Skeletal muscle tissue (tissue), 5 donors: ENCODE measurements around the gene AP1S1. TPM values are rescaled to one million over a fixed set of nuclear protein-coding genes. Genes with fewer than 3 reads are reported as not detected.

Experiments
- H3K27ac ChIP-seq: one replicate; pipeline ENCODE4 v1.7.0; 2013; ENCODE audit warnings: mild to moderate bottlenecking, low read depth, low read length, inconsistent platforms
- H3K27me3 ChIP-seq, 3 donors: one replicate each; pipeline ENCODE4 v1.7.0; 2013; ENCODE audit warnings: low read length in 3 of 3; ENCODE audit not compliant: control insufficient read depth in 3 of 3, insufficient read depth in 3 of 3
- H3K36me3 ChIP-seq, 3 donors: one replicate each; pipeline ENCODE4 v1.7.0; 2013; ENCODE audit warnings: low read length in 3 of 3; ENCODE audit not compliant: control insufficient read depth in 3 of 3, insufficient read depth in 3 of 3
- H3K4me1 ChIP-seq, 3 donors: one replicate each; pipeline ENCODE4 v1.7.0; 2013; ENCODE audit warnings: low read length in 3 of 3, mild to moderate bottlenecking in 3 of 3; ENCODE audit not compliant: control insufficient read depth in 3 of 3, insufficient read depth in 3 of 3
- H3K4me3 ChIP-seq, 3 donors: one replicate each; pipeline ENCODE4 v1.7.0; 2013; ENCODE audit warnings: low read length in 3 of 3
- H3K9ac ChIP-seq, 3 donors: one replicate each; pipeline ENCODE4 v1.7.0; 2013; ENCODE audit warnings: low read length in 3 of 3, mild to moderate bottlenecking in 3 of 3, moderate library complexity in 2 of 3, low read depth in 1 of 3
- H3K9me3 ChIP-seq, 3 donors: one replicate each; pipeline ENCODE4 v1.7.0; 2013; ENCODE audit warnings: low read length in 3 of 3; ENCODE audit not compliant: control insufficient read depth in 3 of 3
- small RNA-seq: library from RNA; depleted of rRNA; stranded (forward); fragments of <200 nt; gene quantifications from one replicate; pipeline ENCODE3, GENCODE V24; 2014
- total RNA-seq: library from RNA; depleted of rRNA; stranded (reverse); fragments of >200 nt; gene quantifications from one replicate; pipeline ENCODE4 v1.2.3, GENCODE V29; 2014
- donor health status: Osteomylitis.

Gene AP1S1
- total RNA-seq, 1 donor from 2014 or later, result 27.7 TPM

DNA sequence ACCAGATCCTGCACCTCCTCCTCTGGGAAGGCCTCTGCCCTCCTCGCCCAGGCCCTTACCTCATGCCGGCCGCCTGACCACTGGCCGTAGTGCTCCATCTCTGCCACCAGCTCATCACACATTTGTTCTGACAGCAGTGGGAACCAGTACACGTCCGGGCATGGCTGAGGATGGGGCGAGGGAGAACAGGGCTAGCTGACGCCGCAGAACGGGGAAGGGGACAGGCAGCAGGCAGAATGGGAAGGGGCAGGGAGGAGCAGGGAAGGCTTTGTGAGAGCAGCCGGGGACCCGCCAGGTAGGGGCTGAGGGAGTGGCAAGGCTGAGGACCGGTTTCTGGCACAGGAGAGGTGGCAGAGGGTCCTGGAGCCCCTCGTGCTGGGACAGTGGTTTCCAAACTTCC, 54.5 kb downstream of the AP1S1 start:
- Histone ChIP-seq H3K4me3 (no peak overlapping the region), H3K27ac (no peak overlapping the region), H3K4me1 (no peaks in the 10 kb centered on the region), H3K27me3 (peaks cover 0 to under 1% (median 0%) of the 10 kb centered on the region in 3 donors), H3K9ac (no peak overlapping the region), H3K36me3 (peaks cover 23 to 29% (median 26%) of the 10 kb centered on the region in 3 donors), H3K9me3 (no peaks in the 10 kb centered on the region)

DNA sequence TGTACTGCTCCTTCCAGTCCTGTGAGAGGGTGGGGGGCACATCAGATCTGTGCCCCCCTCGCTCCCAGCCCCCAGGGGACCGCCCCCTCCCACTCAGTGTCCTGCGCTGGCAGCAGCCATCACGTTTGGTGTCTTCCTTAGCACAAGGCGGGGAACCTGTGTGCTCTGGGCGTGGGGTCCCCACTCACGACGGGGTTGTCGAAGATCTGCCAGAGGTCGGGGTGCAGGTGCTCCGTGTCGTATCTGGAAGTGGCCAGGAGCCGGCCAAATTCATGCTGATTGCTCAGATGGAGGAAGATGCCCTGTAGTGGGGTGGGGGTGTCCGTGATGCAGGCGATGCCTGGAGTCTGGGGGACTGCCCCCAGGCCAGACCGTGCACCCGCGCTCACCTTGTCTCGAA, 55.9 kb downstream of the AP1S1 start:
- no peaks in the 10 kb centered on the region for H3K27me3 ChIP-seq
- no peaks in the 10 kb centered on the region for H3K9me3 ChIP-seq
- H3K4me3 ChIP-seq, result no peak overlapping the region
- H3K36me3 ChIP-seq, result peaks cover 27 to 30% (median 29%) of the 10 kb centered on the region in 3 donors
- no peaks in the 10 kb centered on the region for H3K4me1 ChIP-seq
- no peak overlapping the region for H3K9ac ChIP-seq
- no peak overlapping the region for H3K27ac ChIP-seq

Small RNA genes within 50 kb of the gene (small RNA-seq; reads per million reads assigned to genes)
- gene MIR4653, result not detected

Other genes with a start within 250 kb of the AP1S1 start
- gene MUC3A, start 204.9 kb upstream of the AP1S1 start, total RNA-seq, result not detected
- not detected for gene MUC12, start 184.9 kb upstream of the AP1S1 start, total RNA-seq
- not detected for gene MUC17, start 134.4 kb upstream of the AP1S1 start, total RNA-seq
- gene TRIM56, start 69.0 kb upstream of the AP1S1 start, total RNA-seq, result 6.3 TPM
- 2.1 TPM for gene SERPINE1, start 27.4 kb upstream of the AP1S1 start, total RNA-seq
- not detected for gene VGF, start 11.1 kb downstream of the AP1S1 start, total RNA-seq
- gene NAT16, start 25.8 kb downstream of the AP1S1 start, total RNA-seq, result not detected
- gene MOGAT3, start 46.6 kb downstream of the AP1S1 start, total RNA-seq, result not detected
- gene PLOD3, start 63.1 kb downstream of the AP1S1 start, total RNA-seq, result 20.9 TPM
- gene ZNHIT1, start 63.7 kb downstream of the AP1S1 start, total RNA-seq, result 84.0 TPM
- 2.1 TPM for gene CLDN15, start 83.3 kb downstream of the AP1S1 start, total RNA-seq
- gene FIS1, start 90.6 kb downstream of the AP1S1 start, total RNA-seq, result 188 TPM
- gene IFT22, start 167.3 kb downstream of the AP1S1 start, total RNA-seq, result 17.2 TPM
- gene COL26A1, start 208.4 kb downstream of the AP1S1 start, total RNA-seq, result 7.8 TPM